HG03097 (cell line): ENCODE measurements around the gene GABRD.

Experiments
- ATAC-seq: cut with Tn5 transposase; IDR thresholded peaks from one replicate; pipeline ENCODE4 v1.9.1; 2021; ENCODE audit not compliant: unreplicated experiment, low FRiP score

Gene GABRD

GRCh38 chr1:2052054-2052679, 33.0 kb downstream of the GABRD start:
- no peak for ATAC-seq

- ATAC-seq, result no peak
These were observed 33.6 kb downstream of the GABRD start for GRCh38 chr1:2052756-2053155.

DNA sequence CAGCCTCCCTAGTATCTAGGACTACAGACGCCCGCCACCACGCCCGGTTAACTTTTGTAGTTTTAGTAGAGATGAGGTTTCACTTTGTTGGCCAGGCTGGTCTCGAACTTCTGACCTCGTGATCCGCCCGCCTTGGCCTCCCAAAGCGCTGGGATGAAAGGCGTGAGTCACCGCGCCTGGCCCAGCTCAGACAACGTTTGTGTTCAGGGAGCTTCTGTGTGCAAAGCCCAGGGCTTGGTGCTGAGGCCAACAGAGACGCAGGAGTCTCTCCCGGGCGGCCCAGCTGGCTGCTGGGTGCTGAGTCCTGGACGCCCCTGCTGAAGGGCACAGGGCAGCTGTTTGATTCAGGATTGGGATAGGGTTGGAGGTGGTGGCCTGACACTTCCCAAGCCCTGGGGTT, 34.1 kb downstream of the GABRD start:
- no peak for ATAC-seq

DNA sequence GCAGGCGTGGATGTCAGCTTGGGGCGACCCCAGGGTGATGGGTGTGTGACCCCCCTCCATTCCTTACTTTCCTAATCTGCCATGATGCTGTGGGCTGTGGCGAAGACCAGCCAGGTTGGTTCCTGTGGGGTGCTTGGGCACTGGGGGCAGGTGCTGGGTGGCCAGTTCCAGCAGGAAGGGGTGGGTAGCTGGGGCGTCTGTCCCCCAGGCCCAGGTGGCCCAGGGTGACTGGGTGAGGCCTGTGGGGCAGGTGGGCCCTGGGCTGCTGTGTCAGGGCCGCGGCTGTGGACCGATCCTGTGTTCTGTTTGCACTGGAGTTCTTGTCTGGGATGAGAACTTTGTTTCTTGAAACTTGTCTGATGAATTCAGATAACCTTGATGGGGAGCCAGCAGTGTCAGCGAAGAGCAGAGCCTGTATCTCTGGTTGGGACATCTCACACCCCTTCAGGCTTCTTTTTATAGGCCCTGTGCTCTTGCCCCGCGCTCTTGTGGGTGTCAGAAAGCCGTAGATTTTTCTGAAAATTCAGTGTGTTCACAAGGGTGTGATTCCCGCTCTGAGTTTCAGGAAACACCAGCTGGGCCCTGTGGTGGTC, 34.7 kb downstream of the GABRD start:
- no peak for ATAC-seq

GRCh38 chr1:2054560-2054959, 35.4 kb downstream of the GABRD start:
- no peak for ATAC-seq

DNA sequence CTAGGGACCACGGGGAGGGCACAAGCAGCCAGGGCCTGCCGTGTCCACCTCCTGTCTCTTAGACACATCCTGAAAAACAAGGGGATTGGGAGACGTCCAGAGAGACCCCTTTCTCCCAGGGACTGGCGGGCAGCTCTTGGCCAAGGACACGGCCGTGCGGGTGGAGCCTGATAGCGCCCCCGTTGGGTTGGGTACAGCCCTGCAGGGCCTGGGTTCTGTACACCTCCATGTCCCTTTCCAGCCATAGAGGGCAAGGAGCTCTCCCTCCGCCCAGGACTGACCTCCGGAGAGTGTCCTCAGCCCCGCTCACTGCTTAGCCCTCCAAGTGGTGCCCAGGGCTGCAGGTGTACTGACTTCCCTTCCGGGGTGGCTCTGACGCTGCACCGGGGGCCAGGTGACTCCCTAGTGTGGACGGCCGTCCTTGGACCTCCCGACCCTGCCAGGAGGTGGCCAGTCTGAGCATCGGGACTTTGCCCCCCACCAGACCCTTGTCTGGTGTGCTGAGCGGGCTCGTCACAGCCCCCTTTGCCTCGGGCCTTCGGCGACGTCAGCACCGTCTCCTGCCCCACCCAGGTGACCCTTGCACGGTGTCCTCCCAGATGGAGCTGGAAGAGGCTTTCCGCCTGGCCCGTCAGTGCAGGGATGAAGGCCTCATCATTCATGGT, 36.9 kb downstream of the GABRD start:
- ATAC-seq, result no peak

- ATAC-seq, result no peak
These were observed 37.9 kb downstream of the GABRD start for GRCh38 chr1:2056955-2057590.

DNA sequence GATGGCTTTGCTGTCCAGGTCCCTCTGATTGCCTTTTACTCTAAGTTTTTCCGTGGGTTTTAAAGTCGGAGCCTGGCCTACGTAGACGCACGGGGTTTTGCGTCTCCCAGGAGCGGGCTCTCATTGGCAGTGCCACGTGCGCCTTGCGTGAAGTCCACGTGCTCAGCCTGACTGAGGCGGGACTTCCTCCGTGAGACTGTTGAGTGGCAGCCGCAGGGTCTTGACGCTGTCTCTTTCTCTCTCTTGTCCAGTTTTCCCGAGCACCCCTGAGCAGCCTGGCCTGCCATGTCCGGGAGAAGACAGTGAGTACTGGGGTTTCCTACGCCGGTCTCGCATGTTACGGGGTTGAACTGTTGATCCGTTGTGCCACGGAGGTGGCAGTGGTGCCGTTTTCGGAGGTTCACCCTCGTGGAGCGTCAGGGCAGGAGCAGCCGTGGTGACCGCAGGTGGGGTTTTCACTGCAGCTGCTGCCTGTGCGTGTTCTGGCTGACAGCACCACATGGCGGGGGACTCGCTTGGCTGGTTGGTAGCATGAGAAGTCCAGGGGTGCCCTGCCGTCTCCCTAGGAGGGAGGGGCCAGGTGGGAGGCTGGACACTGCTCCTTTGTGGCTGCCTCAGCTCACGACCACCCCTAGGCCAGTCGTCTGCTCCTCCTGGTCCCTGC, 40.3 kb downstream of the GABRD start:
- no peak for ATAC-seq

- ATAC-seq, result no peak
These were observed 40.9 kb downstream of the GABRD start for GRCh38 chr1:2060072-2060471.

- ATAC-seq, result no peak
These were observed 41.4 kb downstream of the GABRD start for GRCh38 chr1:2060535-2060934.

- no peak for ATAC-seq
These were observed 42.1 kb downstream of the GABRD start for GRCh38 chr1:2061065-2061778.

- ATAC-seq, result no peak
These were observed 46.6 kb downstream of the GABRD start for GRCh38 chr1:2065699-2066098.

DNA sequence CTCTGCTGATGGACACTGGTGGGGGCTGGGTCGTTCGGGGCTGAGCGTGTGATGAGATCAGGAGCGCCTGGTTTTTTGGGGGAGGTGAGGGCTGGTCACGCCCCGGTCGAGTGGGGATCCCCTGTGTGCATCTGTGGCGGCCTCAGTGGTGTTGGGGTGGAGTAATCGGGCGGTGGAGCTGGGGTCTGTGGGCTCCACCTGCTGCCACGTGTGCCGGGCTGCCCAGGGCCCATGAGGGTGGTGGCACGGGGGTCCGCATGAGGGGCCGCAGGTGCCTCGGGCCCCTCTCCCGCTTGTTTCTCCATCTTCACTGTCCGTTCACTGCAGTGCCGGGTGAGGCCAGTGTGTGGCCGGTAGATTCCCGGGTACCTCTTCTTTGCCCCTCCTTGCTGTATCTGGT, 48.2 kb downstream of the GABRD start:
- ATAC-seq, result no peak

GRCh38 chr1:2067981-2068380, 48.8 kb downstream of the GABRD start:
- no peak for ATAC-seq

- ATAC-seq, result no peak
These were observed 49.8 kb downstream of the GABRD start for GRCh38 chr1:2068951-2069350.

DNA sequence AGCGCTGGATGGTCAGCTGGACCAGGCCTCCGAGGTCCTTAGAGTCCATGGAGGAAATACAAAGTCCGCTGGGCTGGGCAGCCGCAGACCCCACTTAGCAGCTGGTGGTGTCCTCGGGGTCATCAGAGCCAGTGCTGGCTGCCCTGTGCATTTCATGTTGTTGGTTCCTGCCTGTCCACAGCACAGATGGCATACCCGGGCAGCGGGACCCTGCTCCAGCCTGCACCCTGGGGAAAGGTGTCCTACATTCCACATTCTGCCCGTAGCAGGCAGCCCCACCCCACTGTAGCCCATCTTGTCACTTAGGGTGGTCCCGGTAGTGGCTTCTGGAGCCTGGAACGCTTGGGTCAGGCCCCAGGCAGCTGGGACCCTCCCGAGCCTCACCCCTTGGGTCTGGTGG, 50.9 kb downstream of the GABRD start:
- ATAC-seq, result no peak

GRCh38 chr1:2070800-2071530, 51.8 kb downstream of the GABRD start:
- ATAC-seq, result no peak

DNA sequence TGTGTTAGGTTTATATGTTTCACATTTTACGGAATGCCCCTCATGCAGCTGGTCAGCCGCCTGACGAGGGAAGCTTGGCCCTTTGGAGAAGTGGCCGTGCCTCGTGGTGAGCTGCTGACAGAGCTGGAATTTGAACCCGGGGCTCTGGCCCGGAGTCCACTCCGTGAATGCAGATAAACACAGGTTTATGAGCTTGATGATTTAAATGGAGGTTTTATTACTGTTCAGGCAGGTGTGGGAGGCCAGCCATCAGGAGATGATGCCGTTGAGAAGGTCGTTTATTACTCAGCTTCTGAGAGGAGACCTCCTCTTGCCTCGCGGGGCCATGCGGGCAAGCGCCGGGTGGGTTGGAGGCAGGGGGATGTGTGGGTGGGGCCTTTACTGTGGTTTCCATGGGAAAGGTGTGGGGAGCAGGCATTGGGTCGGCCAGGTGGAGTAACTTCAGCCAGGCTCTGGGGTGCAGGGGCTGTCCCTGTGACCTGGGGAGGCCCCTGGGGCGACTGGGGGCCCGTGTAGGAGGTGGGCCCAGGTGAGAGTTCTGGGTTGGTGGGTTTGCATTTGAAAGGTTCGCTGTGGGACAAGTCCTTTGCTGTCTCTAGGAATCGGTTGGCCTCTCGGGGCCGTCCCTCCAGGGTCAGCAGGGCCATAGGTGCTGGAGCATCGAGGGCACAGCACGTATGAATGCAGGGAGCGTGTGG, 53.1 kb downstream of the GABRD start:
- no peak for ATAC-seq

DNA sequence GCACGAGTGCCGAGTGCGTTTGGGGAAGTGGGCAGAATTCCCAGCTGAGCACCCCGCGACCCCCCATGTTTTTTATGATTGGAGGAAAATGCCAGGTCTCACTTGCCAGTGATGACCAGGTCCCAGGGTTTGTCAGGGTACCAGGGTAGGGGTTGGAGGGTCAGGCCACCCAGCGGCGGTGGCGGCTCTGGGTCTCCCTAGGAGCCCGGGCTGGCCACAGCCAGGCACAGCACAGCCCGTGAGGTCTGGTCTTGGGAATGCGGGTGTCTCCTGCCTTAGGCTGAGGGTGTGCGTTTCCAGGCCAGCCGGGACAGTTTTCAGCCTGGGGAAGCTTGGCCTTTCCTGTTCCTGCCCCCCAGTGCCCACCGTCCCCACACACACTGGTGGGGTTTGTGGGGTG, 53.7 kb downstream of the GABRD start:
- no peak for ATAC-seq
